Muscle of leg (tissue), 11 donors: Measurements from ENCODE around the gene RNF123. TPM values are rescaled to one million over a fixed set of nuclear protein-coding genes. Genes with fewer than 3 reads are reported as not detected.

Source experiments
- DNase-seq: peaks from one replicate; pipeline ENCODE4 v3.0.0; 2013
- H3K27ac ChIP-seq: one replicate; pipeline ENCODE4 v1.5.1; 2013; ENCODE audit warnings: mild to moderate bottlenecking, low read length, control low read depth
- H3K27me3 ChIP-seq: one replicate; pipeline ENCODE4 v1.6.1; 2013; ENCODE audit warnings: low read length; ENCODE audit not compliant: control insufficient read depth, insufficient read depth
- H3K36me3 ChIP-seq: one replicate; pipeline ENCODE4 v1.6.1; 2013; ENCODE audit warnings: low read length; ENCODE audit not compliant: control insufficient read depth, insufficient read depth
- H3K4me1 ChIP-seq: one replicate; pipeline ENCODE4 v1.6.1; 2013; ENCODE audit warnings: low read length; ENCODE audit not compliant: control insufficient read depth, insufficient read depth
- H3K4me3 ChIP-seq: one replicate; pipeline ENCODE4 v1.5.1; 2013; ENCODE audit warnings: low read length, control low read depth
- H3K9me3 ChIP-seq: replicated peaks from 2 replicates; pipeline ENCODE4 v1.6.1; 2013; ENCODE audit warnings: low read depth, low read length; ENCODE audit not compliant: control insufficient read depth
- WGBS: methylation state at CpG from one replicate; pipeline ENCODE4 v1.1.5; 2013; ENCODE audit warnings: missing lambda C conversion rate; ENCODE audit not compliant: insufficient coverage; 5-methylcytosine and 5-hydroxymethylcytosine counted together
- polyA plus RNA-seq, 8 donors: library from polyadenylated mRNA; unstranded; fragments of 120-200 nt; gene quantifications; one replicate each; pipeline versions ENCODE4 v1.2.1 to v1.2.3, GENCODE V29; 2013; ENCODE audit warnings: inconsistent platforms in 1 of 8, low replicate concordance in 1 of 8; ENCODE audit not compliant: insufficient read length in 8 of 8, insufficient read depth in 1 of 8
- total RNA-seq: library from RNA; stranded (reverse); fragments of 120-200 nt; gene quantifications from one replicate; pipeline ENCODE4 v1.2.4, GENCODE V29; 2013

The RNF123 gene
- total and polyA plus RNA-seq, 9 donors, result 20.4 to 46.5 (median 36.9) TPM

GRCh38 chr3:49769286-49769915 is 80.0 kb downstream of the RNF123 start:
- H3K4me1 ChIP-seq, result no peaks in the 10 kb centered on the region
- no peaks in the 10 kb centered on the region for H3K9me3 ChIP-seq
- no peak overlapping the region for H3K27ac ChIP-seq
- H3K36me3 ChIP-seq, result peaks cover 4% of the 10 kb centered on the region
- no CpG with 5 or more reads among the region's 3 CpGs for WGBS
- no peaks in the 10 kb centered on the region for H3K27me3 ChIP-seq
- no peak overlapping the region for H3K4me3 ChIP-seq
- no peak for DNase-seq

DNA sequence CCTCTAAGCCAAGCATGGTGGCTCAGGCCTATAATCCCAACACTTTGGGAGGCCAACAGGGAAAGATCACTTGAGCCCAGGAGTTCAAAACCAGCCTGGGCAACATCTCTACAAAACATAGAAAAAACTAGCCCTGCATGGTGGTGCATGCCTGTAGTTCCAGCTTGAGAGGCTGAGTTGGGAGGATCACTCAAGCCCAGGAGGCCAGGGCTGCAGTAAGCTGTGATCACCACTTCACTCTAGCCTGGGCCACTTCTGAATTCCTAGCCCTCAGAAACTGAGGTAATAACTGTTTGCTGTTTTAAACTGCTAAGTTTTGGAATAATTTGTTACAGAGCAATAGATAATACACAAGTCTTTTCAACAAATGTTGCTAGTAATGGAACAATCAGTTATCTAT is 80.6 kb downstream of the RNF123 start:
- Histone ChIP-seq H3K36me3 (peaks cover 4% of the 10 kb centered on the region), H3K9me3 (no peaks in the 10 kb centered on the region), H3K4me3 (no peak overlapping the region), H3K27ac (no peak overlapping the region), H3K4me1 (no peaks in the 10 kb centered on the region), H3K27me3 (no peaks in the 10 kb centered on the region)
- DNase-seq, result no peak

Other genes with a start within 250 kb of the RNF123 start
- 142 TPM for gene DAG1, start 219.3 kb upstream of the RNF123 start, total RNA-seq
- 100 to 1,000 TPM; 151 to 229 (median 199) TPM for gene DAG1, start 219.3 kb upstream of the RNF123 start, polyA plus RNA-seq
- 0.44 TPM for gene BSN, start 135.1 kb upstream of the RNF123 start, total RNA-seq
- gene BSN, start 135.1 kb upstream of the RNF123 start, polyA plus RNA-seq, result 1 to 10 TPM in 2 of 8 donors, under 1 TPM in 6; 0.48 to 1.2 (median 0.67) TPM
- 56.6 TPM for gene APEH, start 15.2 kb upstream of the RNF123 start, total RNA-seq
- 10 to 100 TPM; 53.6 to 71.3 (median 61.5) TPM for gene APEH, start 15.2 kb upstream of the RNF123 start, polyA plus RNA-seq
- gene MST1, start 83 bp upstream of the RNF123 start, total RNA-seq, result 7.0 TPM
- 10 to 100 TPM in 3 of 8 donors, 1 to 10 TPM in 5; 7.1 to 30.3 (median 9.8) TPM for gene MST1, start 83 bp upstream of the RNF123 start, polyA plus RNA-seq
- 1.2 TPM for gene AMIGO3, start 30.1 kb downstream of the RNF123 start, total RNA-seq
- 1 to 10 TPM; 1.6 to 3.8 (median 3.3) TPM for gene AMIGO3, start 30.1 kb downstream of the RNF123 start, polyA plus RNA-seq
- gene GMPPB, start 34.4 kb downstream of the RNF123 start, total RNA-seq, result 12.2 TPM
- 10 to 100 TPM; 11.1 to 15.3 (median 12.7) TPM for gene GMPPB, start 34.4 kb downstream of the RNF123 start, polyA plus RNA-seq
- gene IP6K1, start 97.0 kb downstream of the RNF123 start, total RNA-seq, result 12.6 TPM
- gene IP6K1, start 97.0 kb downstream of the RNF123 start, polyA plus RNA-seq, result 10 to 100 TPM; 18.5 to 27.2 (median 23.7) TPM
- gene CDHR4, start 110.3 kb downstream of the RNF123 start, total RNA-seq, result not detected
- under 1 TPM in 6 of 8 donors, not detected in 2; 0.06 to 0.52 (median 0.15) TPM for gene CDHR4, start 110.3 kb downstream of the RNF123 start, polyA plus RNA-seq
- 13.2 TPM for gene INKA1, start 113.7 kb downstream of the RNF123 start, total RNA-seq
- 10 to 100 TPM in 5 of 8 donors, 1 to 10 TPM in 3; 8.2 to 17.6 (median 10.9) TPM for gene INKA1, start 113.7 kb downstream of the RNF123 start, polyA plus RNA-seq
- 23.3 TPM for gene UBA7, start 124.4 kb downstream of the RNF123 start, total RNA-seq
- 10 to 100 TPM; 19.8 to 31.6 (median 23.6) TPM for gene UBA7, start 124.4 kb downstream of the RNF123 start, polyA plus RNA-seq
- 4.5 TPM for gene TRAIP, start 167.0 kb downstream of the RNF123 start, total RNA-seq
- gene TRAIP, start 167.0 kb downstream of the RNF123 start, polyA plus RNA-seq, result 1 to 10 TPM; 3.8 to 6.7 (median 5.4) TPM
- gene CAMKV, start 180.3 kb downstream of the RNF123 start, total RNA-seq, result 0.22 TPM
- 1 to 10 TPM in 2 of 8 donors, under 1 TPM in 6; 0.08 to 2.1 (median 0.57) TPM for gene CAMKV, start 180.3 kb downstream of the RNF123 start, polyA plus RNA-seq
- 1.2 TPM for gene MST1R, start 214.3 kb downstream of the RNF123 start, total RNA-seq
- gene MST1R, start 214.3 kb downstream of the RNF123 start, polyA plus RNA-seq, result 1 to 10 TPM; 1.8 to 5.0 (median 3.4) TPM
- gene MON1A, start 240.3 kb downstream of the RNF123 start, total RNA-seq, result 5.3 TPM
- 1 to 10 TPM; 6.7 to 8.4 (median 7.2) TPM for gene MON1A, start 240.3 kb downstream of the RNF123 start, polyA plus RNA-seq